ENCODE results near the gene HNRNPUL2. TPM values are rescaled to one million over a fixed set of nuclear protein-coding genes. Genes with fewer than 3 reads are reported as not detected.
A peak's percentile ranks its signal among the peaks of the same experiment; 100 is the strongest.

The HNRNPUL2 gene
- total RNA-seq, 1 donor from 2014 or later, result 46.1 TPM

- no peaks in the 10 kb centered on the region for H3K27me3 ChIP-seq (ENCODE audit: low read depth)
- H3K27ac ChIP-seq, result no peak overlapping the region
- no peak overlapping the region for H3K4me3 ChIP-seq
- H3K9me3 ChIP-seq, result no peaks in the 10 kb centered on the region
- no peak for TF ChIP-seq CTCF (IDR thresholded peaks at IDR 0.05)
- DNase-seq (no peak), ATAC-seq (no peak)
- intact Hi-C loops (cut with DNase I), result no loop called here
- H3K4me1 ChIP-seq, result peaks cover 43% of the 10 kb centered on the region
- H3K36me3 ChIP-seq, result peaks cover 50% of the 10 kb centered on the region
Measured at GRCh38 chr11:62673196-62673525, 54.1 kb downstream of the HNRNPUL2 start.

DNA sequence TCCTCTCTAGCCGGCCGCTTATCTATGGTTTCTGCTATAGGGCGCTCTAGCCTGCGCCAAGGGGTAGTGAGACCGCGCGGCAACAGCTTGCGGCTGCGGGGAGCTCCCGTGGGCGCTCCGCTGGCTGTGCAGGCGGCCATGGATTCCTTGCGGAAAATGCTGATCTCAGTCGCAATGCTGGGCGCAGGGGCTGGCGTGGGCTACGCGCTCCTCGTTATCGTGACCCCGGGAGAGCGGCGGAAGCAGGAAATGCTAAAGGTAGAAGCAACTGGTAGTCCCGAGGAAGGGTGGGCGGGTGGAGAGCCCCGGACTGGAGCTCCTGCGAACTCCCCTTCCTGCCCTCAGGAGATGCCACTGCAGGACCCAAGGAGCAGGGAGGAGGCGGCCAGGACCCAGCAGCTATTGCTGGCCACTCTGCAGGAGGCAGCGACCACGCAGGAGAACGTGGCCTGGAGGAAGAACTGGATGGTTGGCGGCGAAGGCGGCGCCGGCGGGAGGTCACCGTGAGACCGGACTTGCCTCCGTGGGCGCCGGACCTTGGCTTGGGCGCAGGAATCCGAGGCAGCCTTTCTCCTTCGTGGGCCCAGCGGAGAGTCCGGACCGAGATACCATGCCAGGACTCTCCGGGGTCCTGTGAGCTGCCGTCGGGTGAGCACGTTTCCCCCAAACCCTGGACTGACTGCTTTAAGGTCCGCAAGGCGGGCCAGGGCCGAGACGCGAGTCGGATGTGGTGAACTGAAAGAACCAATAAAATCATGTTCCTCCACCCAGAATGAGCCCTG is 55.5 kb downstream of the HNRNPUL2 start, which contains the start of the genes LBHD1 and UQCC3:
Gene LBHD1, minus strand, starts transcription at position 660 of the 782 bp plus-strand sequence. CDS start 2,236 bp downstream, outside the sequence.
Gene UQCC3, plus strand, starts transcription at position 66 of the 782 bp plus-strand sequence. Its CDS starts 73 bp downstream, at position 139.
- Histone ChIP-seq H3K36me3 (peaks cover 49% of the 10 kb centered on the region), H3K9me3 (no peaks in the 10 kb centered on the region), H3K4me1 (peaks cover 45% of the 10 kb centered on the region), H3K4me3 (peak within 1 kb of the TSS; percentile 98), H3K27ac (peak within 1 kb of the TSS; percentile 93), H3K27me3 (ENCODE audit: low read depth) (no peaks in the 10 kb centered on the region)
- no peak for TF ChIP-seq CTCF (IDR thresholded peaks at IDR 0.05)
- intact Hi-C loops (cut with DNase I), result no loop called here
- peak; percentile 83 for DNase-seq
- ATAC-seq, result peak; percentile 93 to 94

GRCh38 chr11:62671236-62671607 is 56.0 kb downstream of the HNRNPUL2 start:
- no peaks in the 10 kb centered on the region for H3K27me3 ChIP-seq (ENCODE audit: low read depth)
- H3K4me1 ChIP-seq, result peaks cover 51% of the 10 kb centered on the region
- peak overlapping the region; percentile 93 for H3K27ac ChIP-seq
- H3K36me3 ChIP-seq, result peaks cover 49% of the 10 kb centered on the region
- H3K4me3 ChIP-seq, result peak overlapping the region; percentile 98
- ATAC-seq (peak; percentile 52 to 55), DNase-seq (no peak)
- no peak for TF ChIP-seq CTCF (IDR thresholded peaks at IDR 0.05)
- no peaks in the 10 kb centered on the region for H3K9me3 ChIP-seq
- intact Hi-C loops (cut with DNase I), result no loop called here

DNA sequence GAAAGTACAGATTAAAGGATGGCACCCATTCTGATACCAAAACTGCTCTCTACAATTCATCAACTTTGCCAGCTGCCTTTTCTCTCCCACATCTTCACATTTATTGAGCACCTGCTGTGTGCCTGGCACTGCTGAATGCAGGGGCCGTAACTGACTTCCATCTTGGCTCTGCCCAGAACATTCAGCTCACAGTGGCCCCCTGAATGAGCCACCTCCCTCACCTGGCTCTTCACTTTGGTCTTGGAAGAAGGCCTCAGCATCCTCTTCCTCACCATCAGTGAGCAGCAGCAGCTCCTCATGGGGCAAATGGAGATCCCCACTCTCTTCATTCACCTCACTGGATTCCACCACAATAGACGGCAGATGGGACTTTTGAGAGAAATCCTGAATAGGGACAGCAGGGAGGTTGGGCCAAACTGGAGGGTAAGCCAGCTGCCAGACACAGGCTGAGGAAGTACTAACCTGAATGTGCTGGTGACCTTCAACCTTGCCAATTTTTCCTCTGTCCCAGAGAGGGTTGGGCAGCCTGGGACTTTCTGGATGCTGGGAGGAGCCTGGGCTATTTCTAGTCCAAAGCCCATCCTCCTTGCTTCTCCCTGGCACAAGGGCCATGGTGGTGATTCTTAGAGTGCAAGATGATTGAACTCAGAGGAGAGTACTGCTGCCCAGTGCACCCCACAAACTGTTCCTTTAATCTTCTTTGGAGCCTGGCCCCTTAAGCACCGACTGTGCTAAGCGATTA is 57.7 kb downstream of the HNRNPUL2 start:
- peaks cover 35% of the 10 kb centered on the region for H3K36me3 ChIP-seq
- ATAC-seq, result no peak
- no peaks in the 10 kb centered on the region for H3K27me3 ChIP-seq (ENCODE audit: low read depth)
- H3K27ac ChIP-seq, result no peak overlapping the region
- H3K4me1 ChIP-seq, result peaks cover 54% of the 10 kb centered on the region
- H3K4me3 ChIP-seq, result no peak overlapping the region
- no peaks in the 10 kb centered on the region for H3K9me3 ChIP-seq
- intact Hi-C loops (cut with DNase I), result no loop called here
- no peak for DNase-seq
- TF ChIP-seq CTCF (IDR thresholded peaks at IDR 0.05), result no peak

- peaks cover 56% of the 10 kb centered on the region for H3K4me1 ChIP-seq
- no peaks in the 10 kb centered on the region for H3K9me3 ChIP-seq
- H3K4me3 ChIP-seq, result no peak overlapping the region
- DNase-seq (no peak), ATAC-seq (no peak)
- TF ChIP-seq CTCF (IDR thresholded peaks at IDR 0.05), result no peak
- H3K27me3 ChIP-seq (ENCODE audit: low read depth), result no peaks in the 10 kb centered on the region
- H3K36me3 ChIP-seq, result peaks cover 24% of the 10 kb centered on the region
- intact Hi-C loops (cut with DNase I), result no loop called here
- no peak overlapping the region for H3K27ac ChIP-seq
Measured at GRCh38 chr11:62667460-62667859, 59.8 kb downstream of the HNRNPUL2 start.

All from lower lobe of right lung (tissue), 2 donors.